ENCODE measurements around the gene ARAP3.
"Not testable (repeated sequence)": the region's sequence is repeated elsewhere in the genome, so short reads cannot be mapped to it uniquely, and the experiment has no call there.

Gene ARAP3

GRCh38 chr5:141617682-141618029, 64.4 kb downstream of the ARAP3 start:
- no peak for DNase-seq (ENCODE audit: low read depth)

- DNase-seq (ENCODE audit: low read depth): no peak
These were observed 64.9 kb downstream of the ARAP3 start for GRCh38 chr5:141617128-141617527.

- DNase-seq (ENCODE audit: low read depth): no peak
These were observed 65.9 kb downstream of the ARAP3 start for GRCh38 chr5:141615991-141616720.

- no peak for DNase-seq (ENCODE audit: low read depth)
These were observed 68.7 kb downstream of the ARAP3 start for GRCh38 chr5:141613344-141613743.

GRCh38 chr5:141611289-141611688, 70.7 kb downstream of the ARAP3 start:
- DNase-seq (ENCODE audit: low read depth): no peak

- DNase-seq (ENCODE audit: low read depth): not testable (repeated sequence)
These were observed 72.1 kb downstream of the ARAP3 start for GRCh38 chr5:141609921-141610320.

- no peak for DNase-seq (ENCODE audit: low read depth)
These were observed 73.0 kb downstream of the ARAP3 start for GRCh38 chr5:141609044-141609443.

GRCh38 chr5:141608557-141608956, 73.5 kb downstream of the ARAP3 start:
- DNase-seq (ENCODE audit: low read depth): no peak

GRCh38 chr5:141608046-141608445, 74.0 kb downstream of the ARAP3 start:
- no peak for DNase-seq (ENCODE audit: low read depth)

- peak; percentile 72 for DNase-seq (ENCODE audit: low read depth)
These were observed 76.3 kb downstream of the ARAP3 start for GRCh38 chr5:141605523-141606277.

- peak; percentile 4 for DNase-seq (ENCODE audit: low read depth)
These were observed 77.9 kb downstream of the ARAP3 start for GRCh38 chr5:141603923-141604717.

Data from T-helper 22 cell (primary cell).